ENCODE results near the gene RAC3.

- no peak for TF ChIP-seq POLR2A (IDR thresholded peaks at IDR 0.05)
- no peak for TF ChIP-seq CTCF (IDR thresholded peaks at IDR 0.05)
Observed at GRCh38 chr17:82015311-82015971, 16.0 kb upstream of the RAC3 start.
